HCT116 (cell line): ENCODE data around the gene SCN2B. TPM values are rescaled to one million over a fixed set of nuclear protein-coding genes. Genes with fewer than 3 reads are reported as not detected.

ENCODE experiments used
- ATAC-seq: fragments of 200-7000 bp; cut with Tn5 transposase; 2 replicates; pipeline ENCODE4 v1.9.1; 2020; ENCODE audit warnings: mild to moderate bottlenecking, moderate library complexity
- BruUV-seq: library from RNA; stranded (reverse); fragments of 400-500 nt; replicated peaks from 2 replicates; lab custom pipeline; 2021; lab: Mats Ljungman, UMichigan
- CTCF ChIA-PET: fragments of 300-600 bp; sonication (Branson Sonifier 250); formaldehyde crosslinking; loops from one replicate; lab custom pipeline; 2021; ENCODE audit warnings: antibody characterized with exemption; lab: Charles Lee
- POLR2A ChIA-PET: fragments of 300-600, 350-600 bp; sonication (Branson Sonifier 250); formaldehyde crosslinking; loops from one replicate; lab custom pipeline; 2021; ENCODE audit warnings: antibody characterized with exemption; lab: Charles Lee
- RAD21 ChIA-PET, 2 experiments: fragments of 300-600 bp; sonication (Branson Sonifier 250); formaldehyde crosslinking; loops; one replicate each; lab custom pipeline; 2023; ENCODE audit warnings: low total read pairs in 2 of 2; ENCODE audit not compliant: uncharacterized antibody in 2 of 2, unreplicated experiment in 2 of 2, low non-redundant PET in 1 of 2; lab: Charles Lee
- DNase-seq: peaks from one replicate; pipeline ENCODE4 v3.0.0-alpha.2; 2010; ENCODE audit warnings: low read depth, low spot score
- H2AFZ ChIP-seq: fragments of 200-600 bp; shearing (Covaris generic), sonication (generic); 2 replicates; pipeline ENCODE4 v1.6.1; 2017; ENCODE audit warnings: low read depth, mixed run types, mixed read lengths, antibody characterized with exemption, low read length; ENCODE audit not compliant: poor library complexity, severe bottlenecking
- H3K27ac ChIP-seq: 2 replicates; pipeline ENCODE4 v1.5.1; 2012; ENCODE audit warnings: low read depth, low read length
- H3K27me3 ChIP-seq: fragments of 200-600 bp; sonication (generic); 2 replicates; pipeline ENCODE4 v1.6.1; 2016; ENCODE audit warnings: mixed run types, low read length, mixed read lengths; ENCODE audit not compliant: insufficient read depth
- H3K36me3 ChIP-seq, 2 experiments: fragments of 200-500 bp in 1 of 2; fragments of 200-600 bp in 1 of 2; sonication (Bioruptor generic) in 1 of 2; sonication (generic) in 1 of 2; 2 replicates each; pipeline versions ENCODE4 v1.5.1 to v1.6.1; 2014 to 2016; ENCODE audit warnings: low read length in 2 of 2, inconsistent platforms in 1 of 2, mixed read lengths in 1 of 2, mixed run types in 1 of 2; ENCODE audit not compliant: insufficient read depth in 2 of 2, control insufficient read depth in 1 of 2
- H3K4me1 ChIP-seq, 2 experiments: fragments of 200-600 bp in 1 of 2; sonication (generic) in 1 of 2; 2 replicates each; pipeline versions ENCODE4 v1.5.1 to v1.6.1; 2012 to 2017; ENCODE audit warnings: low read length in 2 of 2, inconsistent platforms in 1 of 2, mild to moderate bottlenecking in 1 of 2, mixed read lengths in 1 of 2, mixed run types in 1 of 2, moderate library complexity in 1 of 2; ENCODE audit not compliant: insufficient read depth in 2 of 2, control insufficient read depth in 1 of 2
- H3K4me2 ChIP-seq: fragments of 200-600 bp; sonication (generic); 2 replicates; pipeline ENCODE4 v1.6.1; 2017; ENCODE audit warnings: mixed run types, low read length, mixed read lengths
- H3K4me3 ChIP-seq, 2 experiments: fragments of 200-600 bp in 1 of 2; sonication (generic) in 1 of 2; replicated peaks in 1 of 2; 2 replicates each; pipeline ENCODE4 v1.5.1; 2011 to 2016; ENCODE audit warnings: low read length in 2 of 2, control low read depth in 1 of 2, low read depth in 1 of 2, mild to moderate bottlenecking in 1 of 2, mixed read lengths in 1 of 2, mixed run types in 1 of 2
- H3K79me2 ChIP-seq: fragments of 200-600 bp; sonication (generic); 2 replicates; pipeline ENCODE4 v1.6.1; 2017; ENCODE audit warnings: mild to moderate bottlenecking, mixed run types, low read length, moderate library complexity, mixed read lengths; ENCODE audit not compliant: insufficient read depth
- H3K9ac ChIP-seq: fragments of 200-600 bp; sonication (generic); 2 replicates; pipeline ENCODE4 v1.6.1; 2016; ENCODE audit warnings: low read length, mixed read lengths
- H3K9me2 ChIP-seq: fragments of 200-600 bp; sonication (generic), shearing (Covaris generic); 2 replicates; pipeline ENCODE4 v1.6.1; 2017; ENCODE audit warnings: mixed run types, mild to moderate bottlenecking, moderate library complexity; ENCODE audit not compliant: insufficient read depth
- H3K9me3 ChIP-seq, 2 experiments: fragments of 200-500 bp in 1 of 2; fragments of 200-600 bp in 1 of 2; sonication (Bioruptor generic) in 1 of 2; sonication (generic) in 1 of 2; 2 replicates each; pipeline ENCODE4 v1.6.1; 2014 to 2017; ENCODE audit warnings: low read length in 2 of 2, mixed read lengths in 2 of 2, inconsistent platforms in 1 of 2, low read depth in 1 of 2, mild to moderate bottlenecking in 1 of 2, mixed run types in 1 of 2, moderate library complexity in 1 of 2; ENCODE audit not compliant: control insufficient read depth in 1 of 2, insufficient read depth in 1 of 2
- H4K20me1 ChIP-seq: fragments of 200-600 bp; sonication (generic), shearing (Covaris generic); 2 replicates; pipeline ENCODE4 v1.6.1; 2017; ENCODE audit warnings: mixed run types, mild to moderate bottlenecking, moderate library complexity; ENCODE audit not compliant: insufficient read depth
- ATF3 ChIP-seq: IDR thresholded peaks from 2 replicates; pipeline ENCODE4 v1.6.1; 2012
- CEBPB ChIP-seq: IDR thresholded peaks from 2 replicates; pipeline ENCODE4 v1.6.1; 2012; ENCODE audit warnings: low read depth
- CTCF ChIP-seq, 3 experiments: fragments of 200-600 bp in 1 of 3; sonication (generic) in 1 of 3; IDR thresholded peaks in 2 of 3; conservative IDR thresholded peaks in 1 of 3; 2 replicates each; pipeline ENCODE4 v1.5.1; 2012 to 2017; ENCODE audit warnings: low read depth in 2 of 3, low read length in 2 of 3, antibody characterized with exemption in 1 of 3, borderline replicate concordance in 1 of 3, control low read depth in 1 of 3, mild to moderate bottlenecking in 1 of 3, mixed read lengths in 1 of 3, mixed run types in 1 of 3, moderate library complexity in 1 of 3; ENCODE audit not compliant: insufficient read depth in 1 of 3
- ELF1 ChIP-seq: IDR thresholded peaks from 2 replicates; pipeline ENCODE4 v1.6.1; 2012; ENCODE audit warnings: low read depth, borderline replicate concordance
- EZH2 ChIP-seq: fragments of 200-600 bp; sonication (generic); IDR thresholded peaks from 2 replicates; pipeline ENCODE4 v1.6.1; 2017; ENCODE audit warnings: antibody characterized with exemption, mixed run types
- EZH2phosphoT487 ChIP-seq: fragments of 200-600 bp; IDR thresholded peaks from 2 replicates; pipeline ENCODE4 v1.6.1; 2018; ENCODE audit warnings: antibody characterized with exemption, borderline replicate concordance
- FOSL1 ChIP-seq: IDR thresholded peaks from 2 replicates; pipeline ENCODE4 v1.6.1; 2012; ENCODE audit warnings: low read depth
- MAX ChIP-seq: IDR thresholded peaks from 2 replicates; pipeline ENCODE4 v1.6.1; 2012
- RAD21 ChIP-seq: IDR thresholded peaks from 2 replicates; pipeline ENCODE4 v1.6.1; 2012; ENCODE audit warnings: low read depth, mild to moderate bottlenecking
- REST ChIP-seq: IDR thresholded peaks from 2 replicates; pipeline ENCODE4 v1.6.1; 2012; ENCODE audit warnings: low read depth
- SP1 ChIP-seq: IDR thresholded peaks from 2 replicates; pipeline ENCODE4 v1.6.1; 2012; ENCODE audit warnings: low read depth
- SRF ChIP-seq: IDR thresholded peaks from 2 replicates; pipeline ENCODE4 v1.6.1; 2012; ENCODE audit warnings: low read depth
- TCF7L2 ChIP-seq: IDR thresholded peaks from 2 replicates; pipeline ENCODE4 v1.7.0; 2011; ENCODE audit warnings: borderline replicate concordance, inconsistent platforms; ENCODE audit not compliant: insufficient read depth, insufficient read length; ENCODE audit errors: extremely low read depth
- YY1 ChIP-seq: IDR thresholded peaks from 2 replicates; pipeline ENCODE4 v1.6.1; 2011; ENCODE audit warnings: low read length, low read depth, moderate library complexity, mild to moderate bottlenecking; ENCODE audit not compliant: insufficient replicate concordance; ENCODE audit errors: extremely low read depth
- ZBTB33 ChIP-seq: IDR thresholded peaks from 2 replicates; pipeline ENCODE4 v1.6.1; 2011; ENCODE audit warnings: mild to moderate bottlenecking, low read length, moderate library complexity; ENCODE audit not compliant: insufficient replicate concordance; ENCODE audit errors: extremely low read depth
- ZFX ChIP-seq: fragments of 450-650 bp; IDR thresholded peaks from 2 replicates; pipeline ENCODE4 v1.6.1; 2017
- ZNF274 ChIP-seq: fragments of 200-500 bp; sonication (Bioruptor generic); IDR thresholded peaks from 2 replicates; pipeline ENCODE4 v1.6.1; 2014; ENCODE audit warnings: mild to moderate bottlenecking, low read depth, low read length, inconsistent platforms
- intact Hi-C: fragments of 100-400 bp; cut with micrococcal nuclease; formaldehyde crosslinking; loops from 2 replicates; pipeline ENCODE4 v1.10.0; 2022
- total RNA-seq: library from RNA; stranded (reverse); gene quantifications from one replicate; pipeline ENCODE4 v1.2.1, GENCODE V29; 2021; ENCODE audit not compliant: unreplicated experiment

Gene SCN2B
- total RNA-seq, 1 experiment from 2014 or later, result not detected

- TF ChIP-seq TCF7L2, result no peak
- TF ChIP-seq EZH2, result no peak
- no peak for TF ChIP-seq RAD21
- no peak for TF ChIP-seq EZH2phosphoT487
- TF ChIP-seq ZNF274, result no peak
- TF ChIP-seq REST, result no peak
- TF ChIP-seq ZFX, result no peak
- TF ChIP-seq CTCF (IDR thresholded peaks at IDR 0.05 in 2 of 3, conservative IDR thresholded peaks at IDR 0.05 in 1 of 3; ENCODE audit: borderline replicate concordance in 1 of 3, insufficient read depth in 1 of 3, low read depth in 2 of 3, low read length in 2 of 3), result no peak
- no peak for TF ChIP-seq ZBTB33
- no peak for TF ChIP-seq YY1
- TF ChIP-seq MAX, result no peak
- TF ChIP-seq ATF3, result no peak
- no peak for TF ChIP-seq SP1
- no peak for TF ChIP-seq SRF
- TF ChIP-seq CEBPB, result no peak
- TF ChIP-seq ELF1, result no peak
- no peak for TF ChIP-seq FOSL1
- intact Hi-C loops, result no loop called here
- Histone ChIP-seq H4K20me1 (no peaks in the 10 kb centered on the region), H3K9me3 (no peaks in the 10 kb centered on the region), H3K4me3 (no peak overlapping the region), H3K4me2 (no peak overlapping the region), H3K79me2 (no peaks in the 10 kb centered on the region), H3K27ac (no peak overlapping the region), H3K9me2 (no peaks in the 10 kb centered on the region), H3K36me3 (no peaks in the 10 kb centered on the region), H3K4me1 (no peaks in the 10 kb centered on the region), H3K9ac (no peak overlapping the region), H2AFZ (no peak overlapping the region), H3K27me3 (no peaks in the 10 kb centered on the region)
- ChIA-PET RAD21 (no interaction called here), POLR2A (no interaction called here), CTCF (no interaction called here)
- ATAC-seq (no peak), DNase-seq (no peak)
- no TSS peak for BruUV-seq
Measured at GRCh38 chr11:118136801-118137200, 39.6 kb downstream of the SCN2B start.
